C4-2B (cell line): ENCODE data around the gene GPN2.

Source experiments
- ZFX ChIP-seq: fragments of 450-650 bp; IDR thresholded peaks from 2 replicates; pipeline ENCODE4 v1.6.1; 2017
- TF ChIP-seq, protein P1 (sequence below): fragments of 450-650 bp; conservative IDR thresholded peaks from 2 replicates; pipeline ENCODE4 v1.5.1; 2017; ENCODE audit warnings: mild to moderate bottlenecking

- TF ChIP-seq, protein P1, sequence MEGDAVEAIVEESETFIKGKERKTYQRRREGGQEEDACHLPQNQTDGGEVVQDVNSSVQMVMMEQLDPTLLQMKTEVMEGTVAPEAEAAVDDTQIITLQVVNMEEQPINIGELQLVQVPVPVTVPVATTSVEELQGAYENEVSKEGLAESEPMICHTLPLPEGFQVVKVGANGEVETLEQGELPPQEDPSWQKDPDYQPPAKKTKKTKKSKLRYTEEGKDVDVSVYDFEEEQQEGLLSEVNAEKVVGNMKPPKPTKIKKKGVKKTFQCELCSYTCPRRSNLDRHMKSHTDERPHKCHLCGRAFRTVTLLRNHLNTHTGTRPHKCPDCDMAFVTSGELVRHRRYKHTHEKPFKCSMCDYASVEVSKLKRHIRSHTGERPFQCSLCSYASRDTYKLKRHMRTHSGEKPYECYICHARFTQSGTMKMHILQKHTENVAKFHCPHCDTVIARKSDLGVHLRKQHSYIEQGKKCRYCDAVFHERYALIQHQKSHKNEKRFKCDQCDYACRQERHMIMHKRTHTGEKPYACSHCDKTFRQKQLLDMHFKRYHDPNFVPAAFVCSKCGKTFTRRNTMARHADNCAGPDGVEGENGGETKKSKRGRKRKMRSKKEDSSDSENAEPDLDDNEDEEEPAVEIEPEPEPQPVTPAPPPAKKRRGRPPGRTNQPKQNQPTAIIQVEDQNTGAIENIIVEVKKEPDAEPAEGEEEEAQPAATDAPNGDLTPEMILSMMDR, result no peak
- TF ChIP-seq ZFX, result no peak
These were observed 4.2 kb upstream of the GPN2 start for GRCh38 chr1:26894263-26894662.
